ENCODE measurements around the gene TSGA10IP.

The TSGA10IP gene

DNA sequence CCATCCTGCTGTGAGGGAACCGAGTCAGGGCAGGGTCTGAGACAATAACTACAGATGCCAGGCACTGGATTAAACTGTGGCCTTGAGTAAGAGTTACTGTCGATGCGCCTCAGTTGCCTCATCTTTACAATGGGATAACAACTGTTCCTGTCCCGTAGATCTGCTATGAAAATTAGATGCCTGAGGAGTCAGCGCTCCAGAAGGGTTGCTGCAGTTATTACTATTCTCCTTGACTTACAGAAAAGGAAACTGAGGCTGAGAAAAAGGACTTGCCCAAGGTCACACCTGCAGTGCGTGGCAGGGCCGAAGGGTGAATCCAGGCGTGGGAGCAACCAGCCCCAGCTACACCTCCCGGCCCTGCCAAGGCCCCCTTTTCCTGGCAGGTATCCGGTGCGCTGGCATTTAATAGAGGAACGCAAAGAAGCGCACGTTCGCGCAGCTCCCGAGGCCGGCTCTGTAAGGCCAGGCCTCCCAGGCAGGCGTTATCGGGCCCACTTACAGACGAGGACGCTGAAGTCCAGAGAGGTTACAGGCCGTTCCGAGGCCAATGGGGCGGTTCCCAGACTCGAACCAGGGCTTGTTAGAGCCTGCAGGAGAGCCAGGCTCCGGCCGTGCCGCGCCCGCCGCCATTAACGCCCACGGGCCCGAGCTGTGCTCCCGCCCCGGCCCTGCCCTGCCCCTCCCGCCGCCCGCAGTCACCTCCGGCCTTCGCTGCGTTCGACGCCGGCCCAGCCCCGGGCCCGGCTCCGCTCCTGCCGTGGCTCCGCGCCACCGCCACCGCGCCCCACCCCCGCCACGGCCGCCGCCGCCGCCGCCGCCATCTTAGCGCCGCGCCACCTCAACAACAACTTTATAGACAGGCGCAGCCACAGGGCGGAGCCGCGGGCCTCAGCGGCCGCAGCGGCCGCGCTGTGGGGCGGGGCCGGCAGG, 26.8 kb upstream of the TSGA10IP start, which contains the start of gene C11orf68:
Gene C11orf68, minus strand, starts transcription at position 852 of the 930 bp plus-strand sequence. Its CDS starts 31 bp downstream, at position 821.
- DNase-seq, result peak in 2 of 4 experiments; percentile 32 to 58

GRCh38 chr11:65919141-65919572, 26.1 kb upstream of the TSGA10IP start, which contains the start of gene DRAP1:
TSS of gene DRAP1 (plus strand) at chr11:65919426. CDS start at chr11:65919502, 76 bp downstream.
- DNase-seq, result peak; percentile 97 to 99 (median 98)

DNA sequence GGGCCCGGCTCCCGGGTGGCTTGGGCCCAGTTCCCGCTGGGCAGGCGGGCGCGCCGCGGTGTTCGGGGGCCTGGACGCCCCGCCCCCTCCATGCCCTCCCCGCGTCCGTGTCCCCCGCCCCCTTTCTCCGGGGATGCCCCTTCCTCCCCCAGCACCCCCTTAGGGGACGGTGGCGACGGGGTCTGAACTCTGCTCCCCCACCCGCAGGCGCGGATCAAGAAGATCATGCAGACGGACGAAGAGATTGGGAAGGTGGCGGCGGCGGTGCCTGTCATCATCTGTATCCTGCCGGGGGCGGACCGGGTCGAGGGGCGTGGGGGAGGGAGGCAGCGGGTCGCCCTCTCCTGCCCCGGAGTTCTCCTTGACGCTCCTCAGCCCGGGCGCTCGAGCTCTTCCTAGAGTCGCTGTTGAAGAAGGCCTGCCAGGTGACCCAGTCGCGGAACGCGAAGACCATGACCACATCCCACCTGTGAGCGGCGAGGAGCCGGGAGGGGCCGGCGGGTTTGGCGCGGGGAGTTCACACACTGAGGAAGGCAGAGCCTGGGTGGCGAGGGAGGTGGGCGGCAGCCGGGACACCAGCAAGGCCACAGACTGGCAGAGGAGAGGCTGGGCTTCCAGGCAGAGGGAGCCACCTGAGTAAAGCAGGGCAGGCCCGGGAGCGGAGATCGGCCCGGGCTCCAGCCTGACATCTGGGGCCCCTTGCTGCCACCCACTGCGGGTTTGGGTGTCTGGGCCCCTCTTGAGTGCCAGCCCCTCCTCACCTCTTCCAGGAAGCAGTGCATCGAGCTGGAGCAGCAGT, 25.5 kb upstream of the TSGA10IP start:
- DNase-seq, result peak in 3 of 4 experiments; percentile 56 to 70 (median 61)

- DNase-seq, result no peak
These were observed 24.9 kb upstream of the TSGA10IP start for GRCh38 chr11:65920372-65920802.

DNA sequence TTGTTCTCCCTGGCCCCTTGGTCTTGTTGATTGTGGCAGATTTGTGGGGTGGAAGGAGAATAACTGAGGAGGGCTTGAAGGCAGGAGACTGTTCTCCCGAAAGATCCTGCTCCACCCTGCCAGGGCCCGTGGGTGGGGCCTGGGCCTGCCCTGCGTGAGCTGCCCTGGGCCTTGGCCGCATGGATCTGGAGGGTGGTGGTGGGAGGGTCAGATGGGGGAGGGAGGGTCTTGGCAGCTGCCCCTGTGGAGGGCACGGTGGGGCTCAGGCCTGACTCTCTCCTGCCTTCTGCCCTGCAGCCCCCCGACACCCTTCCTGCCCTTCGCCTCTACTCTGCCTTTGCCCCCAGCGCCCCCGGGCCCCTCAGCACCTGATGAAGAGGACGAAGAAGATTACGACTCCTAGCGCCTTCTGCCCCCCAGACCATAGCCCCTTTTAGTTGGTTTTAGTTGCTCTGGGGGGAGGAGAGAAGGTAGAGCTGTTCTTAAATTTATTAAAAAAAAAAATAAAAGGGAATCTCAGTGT, 24.2 kb upstream of the TSGA10IP start:
- no peak for DNase-seq

- DNase-seq, result no peak
These were observed 23.4 kb upstream of the TSGA10IP start for GRCh38 chr11:65921876-65922275.

DNA sequence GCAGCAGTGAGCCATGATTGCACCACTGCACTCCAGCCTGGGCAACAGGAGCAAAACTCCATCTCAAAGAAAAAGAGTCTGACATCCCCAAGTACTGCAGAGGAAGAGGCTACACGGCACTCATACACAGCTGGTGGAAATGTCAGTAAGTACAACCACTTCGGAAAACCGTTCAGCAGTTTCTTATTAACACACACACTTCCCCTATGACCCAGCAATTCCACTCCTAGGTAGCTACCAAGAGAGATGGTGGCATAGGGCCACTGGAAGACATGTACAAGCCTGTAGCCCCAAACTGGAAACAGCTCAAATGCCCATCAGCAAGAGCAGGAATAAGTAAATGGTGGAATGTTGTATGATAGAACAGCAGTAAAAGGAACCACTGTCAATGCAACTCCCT, 22.7 kb upstream of the TSGA10IP start:
- no peak for DNase-seq

- no peak for DNase-seq
These were observed 19.9 kb upstream of the TSGA10IP start for GRCh38 chr11:65925397-65925796.

GRCh38 chr11:65927904-65928397, 17.3 kb upstream of the TSGA10IP start:
- DNase-seq, result peak in 3 of 4 experiments; percentile 18 to 67 (median 46)

DNA sequence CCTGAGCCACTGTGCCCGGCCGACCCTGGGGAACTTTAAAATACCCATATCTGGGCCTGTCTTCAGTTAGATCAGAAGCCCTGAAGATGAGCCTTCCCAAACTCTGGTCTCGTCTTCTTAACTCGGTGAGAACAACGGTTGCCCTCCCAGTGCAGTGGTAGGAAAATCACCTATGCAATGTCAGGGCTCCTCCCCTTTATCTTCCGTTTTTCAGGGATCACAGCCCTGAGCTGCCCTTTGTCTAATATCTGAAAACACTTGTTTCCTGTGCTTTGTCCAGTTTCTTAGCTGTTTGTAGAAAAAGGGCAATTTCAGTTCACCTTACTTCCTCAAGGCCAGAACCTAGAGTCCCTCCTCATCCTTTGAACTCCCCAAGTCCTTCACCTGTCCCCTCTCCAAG, 16.6 kb upstream of the TSGA10IP start:
- DNase-seq, result no peak

GRCh38 chr11:65931773-65932557, 13.3 kb upstream of the TSGA10IP start:
- no peak for DNase-seq

DNA sequence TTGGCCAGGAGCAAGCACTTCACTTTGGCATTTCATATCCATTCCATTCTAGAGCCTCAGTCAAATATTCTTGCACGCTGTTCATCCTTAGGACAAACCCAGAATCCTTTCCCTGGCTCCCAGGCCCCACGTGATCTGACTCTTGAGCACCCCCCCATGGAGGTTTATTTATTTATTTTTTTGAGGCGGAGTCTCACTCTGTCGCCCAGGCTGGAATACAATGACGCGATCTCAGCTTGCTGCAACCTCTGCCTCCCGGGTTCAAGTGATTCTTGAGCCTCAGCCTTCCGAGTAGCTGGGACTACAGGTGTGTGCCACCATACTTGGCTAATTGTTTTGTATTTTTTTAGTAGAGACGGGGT, 12.7 kb upstream of the TSGA10IP start:
- no peak for DNase-seq

GRCh38 chr11:65934014-65934413, 11.3 kb upstream of the TSGA10IP start:
- no peak for DNase-seq

- no peak for DNase-seq
These were observed 7.5 kb upstream of the TSGA10IP start for GRCh38 chr11:65937766-65938165.

DNA sequence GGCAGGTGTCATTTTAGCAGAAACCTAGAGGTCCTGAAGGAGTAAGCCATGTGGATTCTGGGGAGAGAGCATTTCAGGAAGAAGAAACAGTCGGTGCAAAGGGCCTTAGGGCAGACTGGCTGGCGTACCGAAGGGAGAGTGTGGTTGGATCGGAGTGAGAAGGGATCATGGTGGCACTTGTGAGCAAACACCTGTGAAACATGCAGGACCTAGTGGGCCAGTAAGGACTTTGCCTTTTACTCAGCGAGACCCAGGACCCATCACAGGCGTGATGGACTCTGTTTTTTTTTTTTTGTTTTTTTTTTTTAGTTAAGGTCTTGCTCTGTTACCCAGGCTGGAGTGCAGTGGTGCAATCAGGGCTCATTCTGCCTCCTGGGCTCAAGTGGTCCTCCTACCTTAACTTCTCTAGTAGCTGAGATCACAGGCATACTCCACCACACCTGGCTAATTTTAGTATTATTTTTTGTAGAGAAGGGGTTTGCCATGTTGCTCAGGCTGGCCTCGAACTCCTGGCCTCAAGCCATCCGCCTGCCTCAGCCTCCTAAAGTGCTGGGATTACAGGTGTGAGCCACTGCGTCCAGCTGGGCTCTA, 3.5 kb upstream of the TSGA10IP start:
- DNase-seq, result no peak

- DNase-seq, result no peak
These were observed 2.7 kb upstream of the TSGA10IP start for GRCh38 chr11:65942531-65942930.

GRCh38 chr11:65944191-65944590, 1.1 kb upstream of the TSGA10IP start:
- no peak for DNase-seq

DNA sequence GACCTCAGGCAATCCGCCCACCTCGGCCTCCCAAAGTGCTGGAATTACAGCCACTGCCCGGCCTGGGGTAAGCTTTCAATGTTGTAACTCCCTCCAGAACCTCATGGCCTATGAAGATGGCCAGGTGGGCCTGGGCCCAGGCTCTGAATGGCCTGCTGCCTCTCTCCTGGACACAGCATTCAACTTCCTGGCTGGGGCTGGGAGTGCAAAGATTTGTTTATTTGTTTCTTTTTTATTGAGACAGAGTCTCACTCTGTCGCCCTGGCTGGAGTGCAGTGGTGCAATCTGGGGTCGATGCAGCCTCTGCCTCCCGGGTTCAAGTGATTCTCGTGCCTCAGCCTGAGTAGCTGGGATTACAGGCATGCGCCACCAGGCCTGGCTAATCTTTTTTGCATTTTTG, 513 bp upstream of the TSGA10IP start:
- DNase-seq, result no peak

DNA sequence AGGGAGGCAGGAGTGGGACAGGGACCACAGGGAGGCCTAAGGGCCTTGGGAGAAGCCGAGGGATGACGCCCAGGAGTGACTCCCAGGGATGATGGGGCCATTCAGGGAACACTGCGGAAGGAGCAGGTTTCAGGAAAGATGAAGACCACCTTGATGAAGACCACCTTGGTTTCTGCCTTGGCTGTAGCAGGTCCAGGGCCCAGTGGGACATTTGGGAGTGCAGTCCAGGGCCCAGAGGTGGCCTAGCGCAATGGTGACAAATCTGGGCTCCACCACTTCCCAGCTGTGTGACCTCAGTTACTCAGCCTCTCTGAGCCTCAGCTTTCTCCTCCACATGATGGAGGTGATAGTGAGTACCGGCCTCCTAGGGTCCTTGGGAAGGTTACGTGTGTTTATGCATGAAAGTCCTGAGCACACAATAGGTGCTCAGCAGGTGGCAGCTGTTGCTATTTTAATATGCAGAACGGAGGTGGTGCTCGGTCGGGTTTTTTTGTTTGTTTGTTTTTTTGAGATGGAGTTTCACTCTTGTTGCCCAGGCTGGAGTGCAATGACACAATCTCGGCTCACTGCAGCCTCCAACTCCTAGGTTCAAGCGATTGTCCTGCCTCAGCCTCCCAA, 770 bp downstream of the TSGA10IP start:
- no peak for DNase-seq

DNA sequence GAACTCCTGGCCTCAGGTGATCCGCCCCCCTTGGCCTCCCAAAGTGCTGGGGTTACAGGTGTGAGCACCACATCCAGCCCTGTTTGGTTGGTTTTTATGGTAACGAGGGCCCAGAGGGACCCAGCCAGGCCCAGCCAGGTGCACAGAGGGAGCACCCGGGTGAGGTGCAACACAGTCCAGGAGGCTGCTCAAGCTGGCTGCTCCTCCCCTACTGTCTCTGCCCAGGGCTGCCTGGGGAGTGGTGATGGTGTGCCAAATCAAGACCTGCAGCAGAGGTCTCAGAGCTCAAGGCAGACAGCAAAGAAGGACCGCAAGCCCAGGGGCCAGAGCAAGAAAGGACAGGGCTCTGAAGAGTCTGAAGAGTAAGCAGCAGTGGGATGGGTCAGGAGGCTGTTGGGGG, 1.4 kb downstream of the TSGA10IP start:
- DNase-seq, result no peak

DNA sequence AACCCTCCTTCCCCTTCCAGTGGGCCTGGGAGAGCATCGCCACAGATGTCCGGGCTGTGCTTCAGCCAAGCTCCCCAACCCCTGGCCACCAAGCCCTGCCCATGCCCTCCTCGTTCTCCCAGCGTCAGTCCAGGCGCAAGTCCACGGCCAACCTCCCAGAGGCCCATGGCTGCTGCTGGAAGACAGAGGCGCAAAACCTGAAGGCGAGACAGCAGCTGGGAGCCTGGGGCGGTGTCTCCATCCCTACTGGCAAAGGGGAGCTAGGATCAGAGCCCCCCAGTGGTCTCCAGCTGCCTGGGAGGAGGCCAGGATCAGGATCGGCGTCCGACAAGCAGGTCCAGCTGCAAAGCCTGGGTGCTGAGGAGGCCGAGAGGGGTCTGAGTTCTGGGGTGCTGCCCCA, 1.9 kb downstream of the TSGA10IP start:
- DNase-seq, result no peak
